Progenitor cell of endocrine pancreas (in vitro differentiated cells): ENCODE measurements around the gene CAB39. TPM values are rescaled to one million over a fixed set of nuclear protein-coding genes. Genes with fewer than 3 reads are reported as not detected.

Source experiments
- DNase-seq: peaks from one replicate; pipeline ENCODE4 v3.0.0; 2021; ENCODE audit warnings: low spot score; ENCODE audit not compliant: unreplicated experiment
- H3K27ac Mint-ChIP-seq: 2 replicates; pipeline ENCODE4 v1.8.0; 2021; ENCODE audit warnings: mild to moderate bottlenecking, moderate library complexity, mixed read lengths
- H3K27me3 Mint-ChIP-seq: 2 replicates; pipeline ENCODE4 v1.8.0; 2021; ENCODE audit warnings: mixed read lengths
- H3K36me3 Mint-ChIP-seq: 2 replicates; pipeline ENCODE4 v1.8.0; 2022; ENCODE audit warnings: mixed read lengths; ENCODE audit not compliant: insufficient read depth
- H3K4me1 Mint-ChIP-seq: 2 replicates; pipeline ENCODE4 v1.8.0; 2021; ENCODE audit warnings: low read depth, mixed read lengths
- H3K4me3 Mint-ChIP-seq: 2 replicates; pipeline ENCODE4 v1.8.0; 2021; ENCODE audit warnings: low read depth, mild to moderate bottlenecking, moderate library complexity, mixed read lengths
- H3K9me3 Mint-ChIP-seq: 2 replicates; pipeline ENCODE4 v1.8.0; 2021; ENCODE audit warnings: low read depth, mixed read lengths
- CTCF ChIP-seq: fragments of 200-600 bp; sonication (generic); IDR thresholded peaks from one replicate; pipeline ENCODE4 v1.5.0; 2021; ENCODE audit warnings: antibody characterized with exemption, mild to moderate bottlenecking; ENCODE audit not compliant: unreplicated experiment
- total RNA-seq: library from RNA; stranded (reverse); gene quantifications from 2 replicates; pipeline ENCODE4 v1.2.1, GENCODE V29; 2021

CAB39 gene
- total RNA-seq, 1 donor from 2014 or later: 44.1 TPM

GRCh38 chr2:230828272-230828961 lies 115.8 kb downstream of the CAB39 start:
- Mint-ChIP-seq H3K9me3 (peaks cover 3% of the 10 kb centered on the region), H3K27ac (no peak overlapping the region), H3K36me3 (no peaks in the 10 kb centered on the region), H3K27me3 (peaks cover 25% of the 10 kb centered on the region), H3K4me1 (no peaks in the 10 kb centered on the region), H3K4me3 (no peak overlapping the region)
- no peak for TF ChIP-seq CTCF
- DNase-seq: no peak

- TF ChIP-seq CTCF: no peak
- H3K36me3 Mint-ChIP-seq: no peaks in the 10 kb centered on the region
- H3K9me3 Mint-ChIP-seq: peaks cover 3% of the 10 kb centered on the region
- no peak overlapping the region for H3K27ac Mint-ChIP-seq
- H3K4me3 Mint-ChIP-seq: no peak overlapping the region
- no peaks in the 10 kb centered on the region for H3K4me1 Mint-ChIP-seq
- no peak for DNase-seq
- peaks cover 25% of the 10 kb centered on the region for H3K27me3 Mint-ChIP-seq
Measured at GRCh38 chr2:230829293-230829692, 116.7 kb downstream of the CAB39 start.

DNA sequence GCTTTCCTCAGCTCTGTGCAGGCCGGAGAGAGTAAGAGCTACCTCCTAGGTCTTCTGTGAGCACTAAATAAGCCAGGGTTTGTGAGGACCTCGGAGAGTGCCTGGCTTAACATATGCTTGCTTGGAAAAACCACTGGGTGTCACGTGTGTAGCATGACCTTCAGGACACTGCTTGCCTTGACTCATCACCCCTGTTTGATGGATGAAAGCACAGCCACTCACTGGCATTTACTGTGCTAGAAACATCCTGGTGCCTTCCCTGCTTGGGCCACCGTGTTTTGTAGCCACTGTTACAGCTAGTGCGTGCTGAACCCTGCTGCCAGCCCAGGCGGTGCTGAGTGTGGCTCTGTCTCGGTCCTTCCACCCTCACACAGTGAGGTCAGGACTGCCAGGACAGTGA lies 117.3 kb downstream of the CAB39 start:
- no peaks in the 10 kb centered on the region for H3K36me3 Mint-ChIP-seq
- peaks cover 3% of the 10 kb centered on the region for H3K9me3 Mint-ChIP-seq
- DNase-seq: no peak
- H3K27me3 Mint-ChIP-seq: peaks cover 22% of the 10 kb centered on the region
- H3K4me1 Mint-ChIP-seq: no peaks in the 10 kb centered on the region
- H3K4me3 Mint-ChIP-seq: no peak overlapping the region
- no peak for TF ChIP-seq CTCF
- H3K27ac Mint-ChIP-seq: no peak overlapping the region

- peaks cover 22% of the 10 kb centered on the region for H3K27me3 Mint-ChIP-seq
- no peak for TF ChIP-seq CTCF
- H3K9me3 Mint-ChIP-seq: peaks cover 3% of the 10 kb centered on the region
- H3K36me3 Mint-ChIP-seq: no peaks in the 10 kb centered on the region
- no peak overlapping the region for H3K4me3 Mint-ChIP-seq
- no peak for DNase-seq
- no peaks in the 10 kb centered on the region for H3K4me1 Mint-ChIP-seq
- no peak overlapping the region for H3K27ac Mint-ChIP-seq
Measured at GRCh38 chr2:230830428-230830827, 117.8 kb downstream of the CAB39 start.

DNA sequence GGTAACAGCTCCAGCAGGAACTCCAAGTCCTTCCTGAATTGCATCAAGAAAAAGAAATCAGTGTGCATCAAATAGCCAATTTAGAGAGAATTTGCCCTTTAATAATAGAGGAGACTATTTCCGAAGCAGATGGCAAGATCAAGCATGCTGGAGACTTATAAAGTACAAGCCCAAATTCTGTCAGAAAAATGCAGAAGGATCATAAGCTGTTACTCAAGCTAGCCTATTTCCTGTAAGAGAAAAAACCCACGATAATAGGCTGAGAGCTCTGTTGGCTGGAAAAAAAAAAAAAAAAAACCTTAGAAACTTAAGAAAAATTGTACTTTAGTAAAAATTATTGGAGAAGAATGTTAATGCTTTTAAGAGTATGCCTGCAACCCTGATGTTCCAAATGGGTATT lies 127.7 kb downstream of the CAB39 start:
- TF ChIP-seq CTCF: no peak
- peaks cover 17% of the 10 kb centered on the region for H3K27me3 Mint-ChIP-seq
- H3K36me3 Mint-ChIP-seq: no peaks in the 10 kb centered on the region
- H3K27ac Mint-ChIP-seq: no peak overlapping the region
- peaks cover 8% of the 10 kb centered on the region for H3K9me3 Mint-ChIP-seq
- H3K4me1 Mint-ChIP-seq: no peaks in the 10 kb centered on the region
- DNase-seq: no peak
- no peak overlapping the region for H3K4me3 Mint-ChIP-seq
